Suppressor macrophage treated with lipopolysaccharide for 1 hour (primary cell): ENCODE measurements around the gene CNN1.
"Not testable (repeated sequence)": the region's sequence is repeated elsewhere in the genome, so short reads cannot be mapped to it uniquely, and the experiment has no call there.

ENCODE experiments used
- DNase-seq, 3 donors: peaks; one replicate each; pipeline ENCODE4 v3.0.0-alpha.2; 2020 to 2022

Gene CNN1

GRCh38 chr19:11534948-11535347, 3.7 kb upstream of the CNN1 start:
- DNase-seq = no peak

DNA sequence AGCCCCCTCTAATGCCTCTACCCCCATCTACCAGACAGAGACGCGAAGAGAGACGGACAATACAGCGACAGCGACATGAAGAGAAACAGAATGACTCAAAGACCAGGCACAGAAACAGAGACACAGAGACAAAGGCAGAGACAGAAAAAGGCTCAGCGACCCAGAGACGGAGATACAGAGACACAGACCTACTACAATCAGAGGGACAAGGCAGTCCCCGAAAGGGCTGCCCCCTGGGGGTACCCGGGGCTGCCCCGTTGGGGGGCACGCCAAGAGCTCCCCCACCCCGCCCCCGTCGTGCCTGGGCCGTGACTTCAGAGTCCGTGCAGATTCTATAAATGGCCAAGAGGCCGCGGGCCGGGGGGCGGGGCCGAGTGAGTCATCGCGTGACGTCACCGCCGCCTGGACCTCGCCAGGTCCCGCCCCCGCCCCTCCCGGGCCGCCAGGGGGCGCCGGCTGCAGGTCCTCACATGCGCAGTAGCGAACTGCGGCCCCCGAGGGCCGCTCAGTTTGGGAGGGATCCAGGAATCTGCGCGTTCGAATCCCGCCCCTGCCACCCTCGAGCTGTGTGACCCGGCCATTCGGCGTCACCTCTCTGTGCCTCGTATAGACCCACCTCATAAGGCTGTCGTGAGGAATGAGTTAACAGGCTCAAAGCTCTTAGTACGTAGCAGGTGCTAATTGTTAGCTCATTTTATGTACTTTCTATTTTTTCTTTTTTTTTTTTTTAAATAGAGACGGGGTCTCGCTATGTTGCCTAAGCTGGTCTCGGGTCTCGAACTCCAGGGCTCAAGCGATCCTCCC, 2.7 kb upstream of the CNN1 start:
- DNase-seq = peak; percentile 94 to 98 (median 97)

- DNase-seq = no peak
Measured at GRCh38 chr19:11539495-11540365, 1.1 kb downstream of the CNN1 start.

DNA sequence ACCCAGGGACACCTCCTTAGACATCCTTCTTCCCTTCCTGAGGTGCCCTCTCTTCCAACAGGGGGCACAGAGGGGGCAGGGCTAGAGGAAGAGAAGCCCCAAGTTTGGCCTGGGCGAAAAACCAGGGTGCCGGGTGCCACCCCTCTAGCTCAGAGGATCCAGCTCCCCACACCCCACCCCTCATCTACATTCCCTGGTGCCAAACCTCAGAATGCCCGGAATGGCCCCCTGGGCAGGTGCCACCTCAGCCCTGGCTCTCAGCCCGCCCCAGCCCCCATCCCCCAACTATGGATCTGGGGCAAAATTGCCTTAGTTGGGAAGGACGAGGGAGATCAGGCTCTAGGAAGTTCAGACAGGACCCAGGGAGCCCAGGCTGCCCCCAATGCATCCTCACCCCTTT, 2.0 kb downstream of the CNN1 start:
- no peak for DNase-seq

DNA sequence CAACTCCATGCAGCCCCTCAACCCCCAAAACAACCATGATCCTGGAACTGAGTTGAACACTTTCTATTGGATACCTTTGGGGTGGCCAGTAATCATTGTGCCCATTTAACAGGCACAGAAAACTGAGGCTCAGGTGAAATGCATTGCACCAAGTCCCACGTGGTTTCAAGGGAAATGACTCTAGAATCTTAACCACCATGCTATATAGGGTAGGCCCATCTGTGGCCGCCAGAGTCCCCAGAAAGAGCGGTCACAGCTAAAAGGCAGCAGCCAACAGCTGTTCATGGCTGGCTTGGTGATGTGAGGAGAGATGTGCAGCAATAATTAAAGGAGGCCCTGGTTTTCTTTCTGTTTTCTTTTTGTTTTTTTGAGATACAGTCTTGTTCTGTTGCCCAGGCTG, 2.6 kb downstream of the CNN1 start:
- DNase-seq = no peak

DNA sequence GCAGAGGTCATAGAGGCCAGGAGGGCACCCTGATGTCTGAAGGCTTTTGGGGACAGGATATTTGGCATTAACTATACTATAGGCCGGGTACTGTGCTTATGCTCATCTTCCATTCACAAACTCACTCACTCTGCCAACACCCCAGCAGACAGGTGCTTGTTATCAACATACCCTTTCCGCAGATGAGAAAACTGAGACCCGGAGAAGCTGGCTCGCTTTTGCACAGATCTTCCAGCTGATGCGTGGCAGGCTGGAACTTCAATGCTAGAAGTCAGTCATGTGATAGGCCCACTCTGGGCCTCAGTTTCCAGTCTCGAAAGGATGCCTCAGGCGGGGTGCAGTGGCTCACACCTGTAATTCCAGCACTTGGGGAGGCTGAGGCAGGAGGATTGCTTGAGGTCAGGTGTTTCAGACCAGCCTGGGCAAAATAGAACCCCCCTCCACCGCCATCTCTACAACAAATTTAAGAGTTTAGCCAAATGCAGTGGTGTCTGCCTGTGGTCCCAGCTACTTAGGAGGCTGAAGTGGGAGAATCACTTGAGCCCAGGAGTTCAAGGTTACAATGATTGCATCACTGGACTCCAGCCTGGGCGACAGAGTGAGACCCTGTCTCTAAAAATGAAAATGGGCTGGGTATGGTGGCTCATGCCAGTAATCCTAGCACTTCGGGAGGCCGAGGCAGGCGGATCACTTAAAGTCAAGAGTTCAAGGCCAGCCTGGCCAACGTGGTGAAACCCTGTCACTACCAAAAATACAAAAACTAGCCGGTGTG, 9.5 kb downstream of the CNN1 start:
- DNase-seq = no peak

GRCh38 chr19:11549386-11549953, 10.8 kb downstream of the CNN1 start:
- DNase-seq = no peak

GRCh38 chr19:11550265-11550664, 11.6 kb downstream of the CNN1 start:
- no peak for DNase-seq

- no peak for DNase-seq
Measured at GRCh38 chr19:11551603-11552235, 13.1 kb downstream of the CNN1 start.

GRCh38 chr19:11552666-11553372, 14.2 kb downstream of the CNN1 start:
- no peak for DNase-seq

DNA sequence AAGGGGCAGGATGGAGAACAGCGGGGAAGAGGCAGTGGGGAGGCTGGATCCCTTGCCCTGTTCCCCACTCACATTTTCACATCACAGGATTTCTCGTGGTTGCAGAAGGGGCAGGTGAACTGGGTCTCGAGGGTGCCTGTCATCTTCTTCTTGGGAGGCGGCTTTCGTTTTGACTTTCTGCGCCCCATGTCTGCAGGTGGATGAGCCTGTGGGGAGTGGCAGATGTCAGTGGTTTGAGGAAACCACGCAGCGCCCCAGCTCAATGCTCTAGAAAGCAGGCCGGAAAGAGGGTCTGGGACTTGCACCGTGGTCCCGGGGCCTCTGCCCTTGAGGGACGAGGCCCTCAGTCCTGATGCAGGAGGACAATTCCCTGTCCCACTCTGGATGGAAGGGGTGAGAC, 15.5 kb downstream of the CNN1 start:
- DNase-seq = no peak

GRCh38 chr19:11555246-11555645, 16.6 kb downstream of the CNN1 start:
- DNase-seq = no peak

DNA sequence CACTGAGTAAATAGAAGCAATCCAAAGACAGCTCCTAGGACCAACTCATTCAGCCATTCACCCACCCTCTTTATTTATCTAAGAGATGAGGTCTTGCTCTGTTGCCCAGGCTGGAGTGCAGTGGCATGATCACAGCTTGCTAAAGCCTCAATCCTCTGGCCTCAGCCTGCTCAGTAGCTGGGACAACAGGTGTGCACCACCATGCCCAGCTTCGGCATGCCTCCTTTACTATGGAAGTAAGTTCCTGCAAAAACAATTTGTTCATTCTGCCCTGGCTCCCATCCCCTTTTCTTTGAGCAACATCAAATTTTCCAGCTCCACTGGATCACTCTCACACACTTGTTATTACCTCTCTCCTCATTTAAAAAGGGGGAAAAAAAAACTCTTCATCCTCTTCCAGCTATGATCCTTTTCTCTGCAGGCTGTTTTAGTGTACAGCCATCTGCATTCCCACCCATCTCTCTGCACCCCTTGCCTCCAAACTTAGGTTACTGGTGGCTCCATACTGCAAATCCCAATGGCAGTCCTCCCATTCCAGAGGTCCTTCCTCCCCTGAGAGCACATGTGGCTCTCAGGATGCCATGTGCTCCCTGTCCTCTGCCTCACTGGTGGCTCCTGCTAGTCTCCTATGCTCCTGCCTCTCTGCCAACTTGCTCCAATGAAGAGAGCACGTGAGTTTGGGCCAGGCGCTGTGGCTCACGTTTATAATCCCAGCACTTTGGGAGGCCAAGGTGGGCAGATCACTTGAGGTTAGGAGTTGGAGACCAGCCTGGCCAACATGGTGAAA, 18.2 kb downstream of the CNN1 start:
- no peak for DNase-seq

DNA sequence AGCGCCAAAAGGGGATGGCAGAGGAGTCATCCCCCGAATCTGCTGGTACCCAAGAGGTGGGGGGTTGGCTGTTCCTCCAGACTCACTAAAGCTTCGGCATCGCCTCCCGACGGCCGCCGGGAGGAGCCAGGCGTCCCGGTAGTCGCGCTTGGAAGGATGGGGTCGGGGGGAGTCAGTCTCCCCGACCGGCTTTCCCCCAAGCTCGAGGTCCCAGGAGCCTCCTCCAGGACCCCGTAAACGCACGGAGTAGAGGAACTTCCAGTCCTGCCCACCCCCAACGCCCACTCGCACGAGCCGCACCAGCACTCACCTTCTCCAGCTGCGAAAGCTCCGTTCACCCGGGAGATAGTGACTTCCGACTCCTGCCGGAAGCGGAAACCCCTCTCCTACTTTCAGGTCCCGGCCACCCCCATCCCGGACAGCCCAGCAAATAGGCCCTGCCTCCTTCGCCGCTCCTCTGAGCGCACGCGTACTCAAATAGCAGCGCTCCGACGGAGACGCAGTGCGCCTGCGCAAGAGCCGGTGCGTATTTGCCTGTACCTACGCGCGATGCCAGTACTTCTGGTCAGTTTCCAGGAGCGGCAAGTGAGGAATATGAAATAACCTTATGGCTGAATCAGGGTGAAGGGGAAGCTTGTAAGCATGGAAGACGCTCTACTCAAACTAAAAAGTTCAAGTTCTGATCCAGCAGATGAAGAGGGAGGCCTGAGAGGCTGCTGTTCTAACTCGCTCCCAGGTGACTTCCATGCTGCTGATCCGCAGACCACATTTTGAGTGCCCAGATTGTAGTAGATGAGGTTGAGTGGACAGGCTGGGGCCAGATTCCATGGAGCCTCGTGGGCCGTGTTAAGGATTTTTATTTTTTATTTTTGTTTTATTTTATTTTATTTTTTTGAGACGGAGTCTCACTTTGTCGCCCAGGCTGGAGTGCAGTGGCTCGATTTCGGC, 20.5 kb downstream of the CNN1 start, which contains the start of gene ELOF1:
TSS of gene ELOF1 (minus strand) at position 350 of the 948 bp plus-strand sequence. CDS start 4,883 bp downstream, outside the sequence.
- peak; percentile 99 to 100 (median 100) for DNase-seq

- DNase-seq = peak; percentile 86 to 92 (median 90)
Measured at GRCh38 chr19:11560404-11561051, 21.9 kb downstream of the CNN1 start.

DNA sequence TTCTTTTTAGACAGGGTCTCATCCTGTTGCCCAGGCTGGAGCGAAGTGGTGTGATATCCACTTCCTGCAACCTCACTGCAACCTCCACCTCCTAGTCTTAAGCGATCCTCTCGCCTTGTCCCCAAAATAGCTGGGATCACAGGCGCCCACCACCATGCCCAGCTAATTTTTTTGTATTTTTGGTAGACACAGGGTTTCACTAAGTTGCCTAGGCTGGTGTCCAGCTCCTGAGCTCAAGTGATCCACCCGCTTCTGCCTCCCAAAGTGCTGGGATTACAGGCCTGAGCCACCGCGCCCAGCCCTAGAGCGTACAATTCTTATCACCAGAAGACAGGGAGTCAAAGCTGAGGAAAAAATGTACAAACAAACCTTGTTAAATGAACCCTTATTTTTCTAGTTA, 24.9 kb downstream of the CNN1 start:
- no peak for DNase-seq

- DNase-seq = not testable (repeated sequence)
Measured at GRCh38 chr19:11564082-11564807, 25.6 kb downstream of the CNN1 start.

- DNase-seq = not testable (repeated sequence)
Measured at GRCh38 chr19:11565649-11565980, 27.0 kb downstream of the CNN1 start.
